Limb (tissue), 2 donors: Measurements from ENCODE around the gene SLC16A7.

ENCODE experiments used
- DNase-seq, 2 donors: peaks; one replicate each; pipeline ENCODE4 v3.0.0-alpha.2; 2016; ENCODE audit errors: extremely low spot score in 2 of 2

Gene SLC16A7

DNA sequence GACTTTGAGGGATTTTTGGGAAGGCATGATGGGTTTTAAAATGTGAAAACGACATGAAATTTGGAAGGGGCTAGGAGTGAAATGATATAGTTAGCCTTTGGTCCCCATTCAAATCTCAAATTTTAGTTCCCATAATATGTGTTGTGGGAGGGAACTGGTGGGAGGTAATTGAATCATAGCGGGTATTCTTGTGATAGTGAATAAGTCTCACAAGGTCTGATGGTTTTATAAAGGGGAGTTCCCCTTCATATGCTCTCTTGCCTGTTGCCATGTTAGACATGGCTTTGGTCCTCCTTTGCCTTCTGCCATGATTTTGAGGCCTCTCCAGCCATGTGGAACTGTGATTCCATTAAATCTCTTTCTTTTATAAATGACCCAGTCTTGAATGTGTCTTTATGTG is 72.8 kb downstream of the SLC16A7 start:
- no peak for DNase-seq

DNA sequence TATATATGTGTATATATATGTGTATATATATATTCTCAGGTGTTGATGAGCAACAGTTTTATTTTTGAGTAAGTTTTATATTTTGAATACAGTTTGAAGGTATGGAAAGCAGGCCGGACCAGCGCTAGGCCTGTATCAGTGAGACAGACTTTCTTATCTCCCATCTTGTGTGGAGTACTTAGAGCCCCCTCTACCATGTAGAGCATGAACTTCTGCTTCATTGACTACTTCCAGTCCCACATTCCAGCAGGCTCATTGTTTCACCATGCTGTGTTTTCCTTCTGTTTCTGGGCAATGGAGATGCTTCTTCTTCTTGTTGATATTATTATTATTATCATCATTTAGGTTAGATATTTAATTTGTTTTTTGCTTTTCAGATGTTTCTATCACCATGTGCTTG is 76.4 kb downstream of the SLC16A7 start:
- no peak for DNase-seq

DNA sequence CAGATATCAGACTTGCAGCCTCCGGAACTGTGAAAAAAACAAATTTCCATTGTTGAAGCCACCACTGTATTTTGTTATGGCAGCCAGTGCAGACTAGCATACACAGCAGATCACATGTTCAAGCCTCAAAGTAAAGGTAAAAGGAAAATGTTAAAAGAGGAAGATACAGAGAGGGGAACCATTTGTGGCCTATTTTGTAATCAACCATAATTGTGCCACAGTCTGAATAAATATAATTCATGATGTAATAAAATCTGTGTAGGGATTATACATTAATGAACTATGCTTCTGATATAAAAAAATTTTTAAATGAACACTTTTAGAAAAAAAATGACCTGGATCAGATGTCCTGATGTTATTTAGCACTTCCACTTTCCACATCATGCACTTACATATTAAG is 79.6 kb downstream of the SLC16A7 start:
- DNase-seq: no peak

DNA sequence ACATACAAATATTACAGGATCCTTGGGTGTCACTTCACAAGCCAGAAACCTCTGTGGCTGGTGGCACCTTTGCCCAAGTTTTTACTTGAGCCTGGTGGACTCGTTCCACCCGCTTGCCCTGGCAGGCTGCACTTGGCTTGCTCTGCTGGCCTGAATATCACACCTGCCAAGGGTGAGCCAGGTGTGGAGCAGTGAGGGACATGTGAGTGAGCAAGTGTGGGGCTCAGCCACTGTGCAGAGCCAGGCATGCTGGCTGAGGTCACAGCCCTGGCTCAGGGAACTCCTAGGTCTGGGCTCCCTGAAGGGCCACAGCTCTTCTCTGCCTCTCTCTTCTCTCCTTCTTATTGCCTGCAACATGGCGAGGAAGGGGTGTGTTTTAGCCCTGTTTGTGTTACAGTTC is 82.0 kb downstream of the SLC16A7 start:
- no peak for DNase-seq

DNA sequence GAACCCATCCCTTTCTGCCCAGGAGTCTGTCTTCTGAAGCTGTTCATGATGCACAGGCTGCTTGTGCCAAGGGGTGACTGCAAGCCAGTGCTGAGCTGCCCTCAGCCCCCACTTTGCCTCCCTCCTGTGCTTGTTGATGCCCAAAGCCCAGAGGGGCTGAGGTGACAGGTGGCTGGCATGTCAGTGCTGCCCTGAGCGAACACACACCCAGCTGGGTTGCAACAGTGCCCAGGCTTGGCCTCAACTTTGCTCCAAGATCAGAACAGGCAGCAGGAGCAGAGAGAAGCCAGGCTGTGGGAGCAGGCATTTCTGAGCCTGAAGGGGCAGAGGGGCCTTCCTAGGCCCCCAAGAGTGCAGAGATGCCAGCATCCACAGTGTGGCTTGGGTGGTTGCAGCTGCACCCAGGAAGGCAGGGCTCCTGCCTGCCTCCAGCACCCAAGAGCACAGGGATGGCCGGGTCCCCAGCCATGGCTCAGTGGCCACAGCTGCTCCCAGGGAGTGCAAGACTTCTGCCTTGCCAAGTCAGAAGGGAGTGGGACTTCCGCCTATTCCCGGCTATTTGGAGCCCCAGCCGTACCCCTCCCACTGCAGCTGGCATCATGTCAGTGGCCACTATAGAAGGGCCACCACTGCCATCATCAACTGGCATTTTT is 83.1 kb downstream of the SLC16A7 start:
- no peak for DNase-seq

DNA sequence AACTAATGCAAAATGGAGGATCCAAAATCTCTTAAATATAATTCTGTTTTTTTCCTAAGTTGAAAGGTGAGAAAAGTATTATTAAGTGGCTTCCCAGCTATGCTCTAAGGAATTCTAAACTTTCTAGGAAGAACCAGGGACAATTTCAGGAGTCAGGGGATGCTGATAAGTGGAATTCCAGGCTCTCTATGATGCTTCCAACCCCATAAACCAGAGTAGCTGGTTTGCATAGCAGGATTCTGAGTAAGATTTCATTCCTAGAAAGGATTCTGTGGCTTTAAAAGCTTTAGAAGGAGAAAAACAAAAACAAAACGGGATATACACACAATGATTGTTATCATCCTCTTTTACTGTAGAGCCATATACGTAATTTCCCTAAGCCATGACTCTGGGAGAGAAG is 93.9 kb downstream of the SLC16A7 start:
- DNase-seq: no peak

DNA sequence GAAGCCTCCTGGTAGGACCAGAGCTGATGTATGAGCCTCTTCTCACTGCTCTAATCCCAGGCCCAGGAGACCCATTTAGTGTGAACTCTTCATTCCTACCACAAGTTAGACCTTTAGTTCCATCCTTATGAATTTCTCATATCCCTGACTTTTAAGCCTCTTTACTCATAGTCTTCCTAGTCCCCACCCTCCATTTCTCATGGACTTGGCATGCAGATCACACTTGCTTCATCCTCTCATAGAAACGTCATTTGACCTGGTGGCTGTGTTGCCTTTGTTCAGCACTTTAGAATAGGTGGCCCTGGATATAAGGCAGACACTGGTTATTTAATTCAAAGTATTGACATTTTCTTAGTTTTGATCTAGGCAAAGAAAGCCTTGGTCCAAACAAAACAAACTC is 99.5 kb downstream of the SLC16A7 start:
- DNase-seq: no peak

DNA sequence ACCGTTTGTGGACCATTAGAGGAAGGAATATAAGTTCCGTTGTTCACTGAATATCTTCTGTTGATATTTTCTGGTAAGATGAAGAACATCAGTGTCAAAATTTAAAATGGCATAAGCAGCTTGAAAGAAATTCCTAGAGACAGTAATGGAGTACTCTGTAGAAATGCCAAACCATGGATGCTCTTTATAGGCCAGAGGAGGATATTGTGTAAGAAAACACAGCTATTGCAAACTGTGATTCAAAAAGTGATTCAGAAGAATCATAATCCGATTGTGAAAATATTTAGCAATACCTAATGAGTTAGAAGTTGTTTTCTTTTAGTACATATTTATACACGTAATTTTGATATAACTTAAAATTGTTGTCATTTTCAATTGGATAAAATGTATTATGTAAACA is 102.8 kb downstream of the SLC16A7 start:
- no peak for DNase-seq

DNA sequence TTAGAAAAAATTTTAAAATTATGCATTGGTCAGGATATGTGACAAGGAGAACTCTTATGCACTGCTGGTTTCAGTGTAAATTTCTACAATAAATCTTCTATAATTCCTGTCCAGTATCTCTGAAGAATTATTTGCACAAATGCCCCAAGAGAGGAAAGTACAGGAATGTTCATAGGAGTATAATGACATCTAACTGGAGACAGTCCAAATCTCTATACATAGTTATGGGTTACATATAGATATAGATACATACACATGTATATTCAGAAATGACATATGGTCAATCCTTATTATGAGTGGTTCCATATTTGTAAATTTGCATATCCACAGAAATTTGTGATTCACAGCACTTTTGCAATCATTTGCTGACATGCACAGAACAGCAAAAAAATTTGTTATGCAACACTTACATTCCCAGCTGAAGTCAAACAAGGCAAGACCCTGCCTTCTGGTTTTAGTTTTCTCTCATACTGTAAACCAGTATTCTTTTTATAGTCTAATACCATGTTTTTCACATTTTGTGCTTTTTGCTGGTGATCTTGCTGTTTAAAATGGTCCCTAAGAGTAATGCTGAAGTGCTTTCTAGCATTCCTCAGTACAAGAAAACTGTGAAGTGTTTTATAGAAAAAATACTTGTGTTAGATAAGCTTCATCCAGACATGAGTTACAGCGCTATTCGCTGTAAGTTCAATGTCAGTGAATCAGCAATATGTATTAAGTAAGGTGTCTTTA is 103.8 kb downstream of the SLC16A7 start:
- no peak for DNase-seq

DNA sequence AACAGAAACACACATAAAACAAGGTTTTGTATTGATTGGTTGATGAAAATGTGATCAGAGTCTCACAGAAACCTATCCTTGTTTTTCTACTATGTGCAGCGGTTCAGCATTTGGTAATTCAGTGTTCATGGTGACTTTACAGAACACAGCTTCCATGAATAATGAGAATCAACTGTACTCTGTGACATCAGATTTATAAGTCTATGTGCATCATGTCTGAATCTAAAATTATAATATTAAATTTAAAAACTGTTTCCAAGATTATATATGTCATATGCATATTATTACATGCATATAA is 104.3 kb downstream of the SLC16A7 start:
- no peak for DNase-seq

DNA sequence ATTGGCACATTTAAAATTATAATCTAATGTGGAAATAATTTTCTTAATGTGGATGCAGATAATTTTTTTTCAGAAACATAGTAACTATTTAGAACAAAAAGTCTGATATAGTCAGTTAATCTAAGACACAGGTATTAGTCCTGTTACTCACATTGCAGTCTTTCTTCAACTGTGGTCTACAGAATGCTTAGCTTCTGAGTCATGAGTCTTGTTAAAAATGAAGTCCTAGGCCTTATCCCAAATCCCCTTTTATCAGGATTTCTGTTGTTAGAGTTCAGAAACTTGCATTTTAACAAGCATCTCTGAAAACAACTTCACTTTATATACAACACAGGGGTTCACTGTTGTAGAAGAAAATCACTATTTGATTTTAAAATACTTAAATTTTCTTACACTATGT is 112.2 kb downstream of the SLC16A7 start:
- DNase-seq: no peak

DNA sequence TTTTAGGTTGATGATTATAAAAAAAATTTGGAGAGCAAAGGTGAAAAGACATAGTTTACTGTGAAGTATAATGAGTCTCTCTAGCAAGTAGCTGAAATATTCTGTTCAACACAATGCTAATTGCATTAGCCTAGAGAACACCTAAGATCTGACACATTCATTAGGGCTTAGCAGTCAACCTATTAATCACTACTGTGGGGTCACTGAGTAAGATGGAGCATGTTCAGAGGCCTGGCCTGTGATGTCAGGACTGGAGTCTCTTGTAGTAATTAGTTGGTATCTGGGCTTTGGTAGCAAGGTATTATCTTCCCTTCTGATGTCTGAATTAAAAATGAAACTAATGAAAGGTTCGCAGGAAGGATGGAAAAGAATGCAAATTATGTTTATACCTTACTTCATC is 112.7 kb downstream of the SLC16A7 start:
- no peak for DNase-seq

DNA sequence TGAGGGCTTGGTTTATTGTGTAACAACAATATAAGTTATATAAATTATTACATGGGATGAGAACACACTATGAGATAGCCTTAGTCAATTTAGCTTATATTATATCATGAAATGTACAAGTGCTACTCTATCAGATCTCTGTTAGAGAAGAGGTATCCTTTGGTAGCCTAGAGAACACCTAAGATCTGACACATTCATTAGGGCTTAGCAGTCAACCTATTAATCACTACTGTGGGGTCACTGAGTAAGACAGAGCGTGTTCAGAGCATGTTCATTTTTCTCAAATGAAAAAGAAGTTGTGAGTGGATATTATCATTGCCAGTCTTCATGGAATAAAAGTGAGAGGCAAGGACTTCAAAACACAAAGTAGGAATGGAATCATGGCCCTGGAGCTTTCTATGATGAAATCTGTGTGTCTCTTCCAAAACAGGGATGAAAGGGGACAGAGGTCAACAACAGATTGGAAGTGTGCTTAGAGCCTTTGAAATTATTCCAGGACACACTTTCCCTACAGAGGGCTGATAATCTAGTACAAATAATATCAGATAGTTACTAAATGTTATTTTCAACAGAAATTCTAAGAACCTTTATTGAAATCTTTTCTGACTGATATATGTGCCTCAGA is 114.3 kb downstream of the SLC16A7 start:
- no peak for DNase-seq

DNA sequence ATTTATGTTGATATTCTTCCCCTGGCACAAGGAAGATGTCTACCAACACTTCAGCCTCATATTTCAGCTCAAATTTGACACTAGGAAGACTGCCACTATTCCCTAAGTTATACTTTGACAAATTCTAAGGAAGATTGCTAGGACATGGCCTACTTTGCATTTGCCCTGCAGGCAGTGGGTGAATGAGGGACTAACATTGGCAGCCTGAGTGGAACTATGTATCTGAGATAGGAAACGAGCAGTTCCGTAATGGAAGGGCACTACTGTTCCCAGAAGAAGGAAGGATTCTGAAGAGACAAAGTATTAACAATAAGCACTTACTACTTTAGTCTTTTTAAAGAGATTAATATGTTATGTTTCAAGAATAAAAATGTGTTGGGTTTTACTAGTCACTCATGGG is 115.1 kb downstream of the SLC16A7 start:
- no peak for DNase-seq

DNA sequence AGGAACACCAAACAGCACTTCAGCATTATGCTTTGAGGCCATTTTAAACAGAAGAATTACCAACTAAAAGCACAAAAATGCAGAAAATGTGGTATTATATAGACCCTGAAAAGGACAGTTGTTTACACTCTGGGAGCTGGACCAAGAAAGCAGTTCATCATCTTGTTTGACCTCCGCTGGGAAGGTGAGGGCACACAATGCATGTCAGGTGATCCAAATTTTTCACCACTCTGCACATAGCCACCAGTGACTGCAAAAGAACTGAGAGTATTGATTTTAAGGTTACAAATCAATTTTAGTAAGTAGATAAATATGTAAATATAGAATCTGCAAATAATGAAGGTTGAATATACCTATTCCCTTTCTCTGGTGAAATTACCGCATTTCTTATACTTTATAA is 119.6 kb downstream of the SLC16A7 start:
- no peak for DNase-seq

DNA sequence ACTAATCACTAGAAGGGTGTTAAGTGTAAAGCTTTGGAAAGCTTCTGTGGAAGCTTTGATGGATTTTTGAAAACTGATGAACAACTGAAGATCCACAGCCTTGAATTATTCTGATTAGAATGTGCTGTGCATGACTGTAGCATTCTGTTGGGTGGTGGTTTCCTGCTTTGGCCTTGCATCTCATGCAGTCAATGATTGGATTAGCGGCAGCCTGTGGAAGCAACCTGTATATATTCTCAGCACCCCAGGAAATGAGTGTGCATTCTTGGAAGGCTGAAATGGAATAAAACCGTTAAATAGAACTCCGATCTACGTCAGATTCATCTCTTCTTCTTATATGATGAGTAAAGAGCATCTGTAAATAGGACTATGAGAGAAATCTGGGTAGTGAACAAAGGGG is 120.2 kb downstream of the SLC16A7 start:
- DNase-seq: no peak

DNA sequence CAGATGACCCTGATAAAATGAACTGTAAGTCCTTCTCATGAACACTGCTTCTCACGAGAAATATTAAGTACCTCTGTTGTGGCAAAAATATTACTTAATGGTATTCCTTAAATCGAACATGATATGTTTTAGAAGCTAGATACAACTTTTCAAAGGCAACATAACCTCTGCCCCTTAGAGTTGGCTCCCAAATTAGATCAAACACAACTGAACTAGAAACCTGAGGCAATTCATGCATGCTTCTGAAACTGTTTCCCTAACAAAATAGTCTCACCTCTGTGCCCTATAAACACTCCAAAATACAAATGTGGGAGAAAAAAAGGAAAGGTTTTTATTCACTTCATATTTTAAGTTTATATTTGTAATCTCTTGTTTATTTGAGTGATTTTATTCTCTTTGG is 121.6 kb downstream of the SLC16A7 start:
- no peak for DNase-seq

DNA sequence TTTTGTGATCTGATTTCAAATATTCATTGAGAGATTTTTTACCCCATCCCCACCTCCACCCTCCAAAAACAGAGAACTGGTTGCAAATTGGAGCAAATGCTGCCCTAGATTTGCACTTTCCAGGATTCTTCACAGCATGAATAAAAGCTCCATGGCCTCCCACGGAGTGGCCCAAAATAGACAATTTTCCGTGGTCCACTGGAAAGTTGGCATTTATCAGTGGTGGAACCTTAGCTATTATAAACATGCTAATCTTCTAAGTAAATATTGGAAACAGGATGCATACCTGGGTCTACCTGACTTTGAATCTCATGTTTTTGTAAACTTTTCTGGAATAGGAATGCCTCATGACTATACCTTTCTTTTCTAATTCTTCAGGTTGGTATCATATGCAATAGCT is 123.9 kb downstream of the SLC16A7 start:
- no peak for DNase-seq

DNA sequence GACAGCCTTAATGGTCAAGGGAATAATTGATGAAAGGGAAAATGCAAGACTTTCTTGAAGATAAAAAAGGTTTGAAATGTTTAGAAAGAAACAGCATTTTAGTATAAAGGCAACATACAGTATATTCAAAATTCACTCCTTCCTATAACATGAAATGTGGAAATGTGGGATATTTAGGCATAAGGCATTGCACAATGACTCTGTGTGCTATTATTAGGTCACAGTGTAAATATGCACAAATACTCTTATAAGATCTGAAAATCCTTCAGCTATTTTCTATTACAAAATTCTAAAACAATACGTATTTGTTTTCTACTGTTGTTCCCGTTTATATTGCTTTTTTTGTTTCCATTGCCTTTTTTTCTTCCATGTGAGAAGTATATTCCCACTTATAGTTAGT is 127.7 kb downstream of the SLC16A7 start:
- DNase-seq: no peak

DNA sequence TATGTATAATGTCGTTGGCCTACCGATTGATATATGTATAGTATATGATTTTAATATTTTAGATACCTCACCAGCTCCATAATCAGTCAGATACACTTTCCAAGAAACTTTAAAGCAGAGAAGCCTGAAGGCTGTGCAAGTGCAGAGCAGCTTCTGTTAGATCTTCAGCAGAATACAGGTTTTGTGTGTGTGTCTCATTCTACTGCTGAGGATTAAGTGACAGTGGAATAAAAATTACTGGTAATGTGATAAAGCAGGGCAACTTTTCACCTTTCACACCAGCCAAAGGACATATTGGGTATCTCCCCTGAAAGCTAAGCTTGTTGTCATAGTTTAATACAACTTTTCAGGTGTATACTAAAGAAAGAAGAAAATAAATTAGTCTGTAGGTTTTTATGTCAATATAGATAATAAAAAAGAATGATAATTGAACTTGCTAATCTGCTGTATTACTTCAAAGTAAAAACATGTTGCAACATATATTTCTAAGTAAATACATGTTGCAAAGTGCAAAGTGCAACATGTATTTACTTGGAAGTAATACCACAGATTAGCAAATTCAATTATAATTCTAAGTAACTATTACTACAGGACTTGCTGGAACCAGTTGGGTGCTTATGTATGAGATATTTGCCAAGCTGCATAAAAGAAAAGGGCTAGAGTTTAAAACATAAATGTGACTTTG is 128.3 kb downstream of the SLC16A7 start:
- no peak for DNase-seq

DNA sequence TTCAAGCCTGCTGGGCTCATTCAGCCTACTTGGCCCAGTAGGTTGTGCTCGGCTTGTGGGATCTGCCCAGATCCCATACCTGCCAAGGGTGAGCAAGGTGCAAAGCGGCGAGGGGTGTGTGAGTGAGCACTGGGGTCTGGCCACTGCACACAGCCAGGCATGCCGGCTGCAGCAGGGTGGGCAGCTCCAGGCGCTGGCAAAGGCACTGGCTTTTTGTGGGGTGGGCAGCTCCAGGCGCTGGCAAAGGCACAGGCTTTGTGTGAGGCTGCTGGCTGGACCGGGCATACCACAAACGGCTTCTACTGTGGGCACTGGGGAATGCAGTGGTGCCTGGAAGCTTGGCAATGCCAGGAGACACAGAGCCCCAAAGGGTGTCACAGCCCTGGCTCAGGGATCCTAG is 137.4 kb downstream of the SLC16A7 start:
- no peak for DNase-seq

DNA sequence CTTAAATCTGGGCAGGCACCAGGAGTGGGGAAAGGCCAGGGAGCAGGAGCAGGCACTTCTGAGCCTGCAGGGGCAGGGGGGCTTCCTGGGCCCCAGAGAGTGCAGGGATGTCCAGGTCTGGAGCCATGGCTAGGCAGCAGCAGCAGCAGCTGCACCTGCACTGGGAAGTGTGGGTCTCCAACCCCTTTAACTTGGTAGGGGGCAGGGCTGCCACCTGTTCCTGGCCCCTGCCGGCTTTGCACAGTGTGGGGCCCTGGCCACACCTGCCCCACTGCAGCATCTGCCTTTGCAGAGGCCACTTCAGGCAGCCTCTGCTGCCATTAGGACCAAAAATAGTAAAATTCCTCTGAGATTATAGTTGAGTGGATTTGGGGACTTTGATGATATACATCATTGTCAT is 138.5 kb downstream of the SLC16A7 start:
- DNase-seq: no peak

DNA sequence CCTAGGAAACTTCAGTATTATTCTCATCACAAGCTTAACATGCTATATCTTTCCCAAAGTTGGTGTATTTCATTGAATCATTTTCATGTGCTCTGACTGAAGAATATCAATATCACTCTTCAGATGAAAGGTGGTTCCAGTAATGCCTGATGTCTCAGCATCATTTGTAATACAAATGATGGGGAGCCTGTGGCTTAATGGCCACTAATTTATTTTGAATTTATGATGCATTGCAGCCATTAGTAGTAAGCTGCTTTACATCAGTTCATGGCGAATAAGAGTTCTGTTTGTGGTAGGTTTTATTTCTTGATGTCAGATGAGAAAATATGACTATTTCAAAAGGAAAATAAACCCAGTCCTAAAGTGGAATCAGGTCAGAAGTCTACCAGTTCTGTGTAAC is 139.4 kb downstream of the SLC16A7 start:
- no peak for DNase-seq
